IMR-90 (cell line): ENCODE results near the gene APBB1IP. TPM values are rescaled to one million over a fixed set of nuclear protein-coding genes. Genes with fewer than 3 reads are reported as not detected.

Source experiments
- ATAC-seq: fragments of 200-7000 bp; cut with Tn5 transposase; 2 replicates; pipeline ENCODE4 v1.9.1; 2020; ENCODE audit warnings: low read depth, mild to moderate bottlenecking, moderate library complexity
- BruUV-seq: library from RNA; stranded (reverse); fragments of 400-500 nt; replicated peaks from 2 replicates; lab custom pipeline; 2021; lab: Mats Ljungman, UMichigan
- CTCF ChIA-PET: fragments of 300-600 bp; formaldehyde crosslinking; extraction: SDS; loops from one replicate; lab custom pipeline; 2021; ENCODE audit warnings: antibody characterized with exemption; lab: Yijun Ruan, JAX
- POLR2A ChIA-PET: fragments of 300-600 bp; sonication (Branson Sonifier 250); formaldehyde crosslinking; loops from one replicate; lab custom pipeline; 2022; ENCODE audit warnings: antibody characterized with exemption; ENCODE audit not compliant: unreplicated experiment; lab: Charles Lee
- DNase-seq: peaks from one replicate; pipeline ENCODE4 v3.0.0; 2013
- H2AFZ ChIP-seq: replicated peaks from 2 replicates; pipeline ENCODE3; 2013; ENCODE audit warnings: low read length, mild to moderate bottlenecking; ENCODE audit not compliant: poor library complexity
- H2AK5ac ChIP-seq: 2 replicates; pipeline ENCODE4 v1.6.1; 2013; ENCODE audit warnings: low read depth, low read length, inconsistent platforms
- H2AK9ac ChIP-seq: replicated peaks from 2 replicates; pipeline ENCODE3; 2013; ENCODE audit warnings: mild to moderate bottlenecking, low read depth, low read length, moderate library complexity; ENCODE audit not compliant: poor library complexity
- H2BK120ac ChIP-seq: 2 replicates; pipeline ENCODE4 v1.6.1; 2013; ENCODE audit warnings: low read depth, low read length, inconsistent platforms
- H2BK15ac ChIP-seq: 3 replicates; pipeline ENCODE4 v1.6.1; 2013; ENCODE audit warnings: low read depth, low read length, inconsistent platforms
- H2BK20ac ChIP-seq: 2 replicates; pipeline ENCODE4 v1.6.1; 2013; ENCODE audit warnings: low read depth, mild to moderate bottlenecking, inconsistent platforms, low read length, moderate library complexity
- H2BK5ac ChIP-seq: 2 replicates; pipeline ENCODE4 v1.6.1; 2013; ENCODE audit warnings: mild to moderate bottlenecking, low read depth, low read length, inconsistent platforms; ENCODE audit not compliant: poor library complexity, severe bottlenecking
- H3K14ac ChIP-seq: replicated peaks from 2 replicates; pipeline ENCODE4 v1.6.1; 2013; ENCODE audit warnings: low read depth, low read length, inconsistent platforms
- H3K18ac ChIP-seq: 2 replicates; pipeline ENCODE4 v1.6.1; 2013; ENCODE audit warnings: low read depth, low read length, control low read depth
- H3K23ac ChIP-seq: 2 replicates; pipeline ENCODE4 v1.6.1; 2013; ENCODE audit warnings: low read depth, low read length, inconsistent platforms
- H3K27ac ChIP-seq: 2 replicates; pipeline ENCODE4 v1.5.1; 2013; ENCODE audit warnings: mild to moderate bottlenecking, control low read depth, low read length; ENCODE audit not compliant: insufficient read depth
- H3K27me3 ChIP-seq: 2 replicates; pipeline ENCODE4 v1.6.1; 2013; ENCODE audit warnings: low read length; ENCODE audit not compliant: control insufficient read depth, insufficient read depth
- H3K36me3 ChIP-seq: 2 replicates; pipeline ENCODE4 v1.6.1; 2013; ENCODE audit warnings: low read length, mixed read lengths; ENCODE audit not compliant: control insufficient read depth, insufficient read depth
- H3K4ac ChIP-seq: 2 replicates; pipeline ENCODE4 v1.6.1; 2013; ENCODE audit warnings: low read depth, low read length, inconsistent platforms
- H3K4me1 ChIP-seq: 2 replicates; pipeline ENCODE4 v1.6.1; 2013; ENCODE audit warnings: low read length, mixed read lengths; ENCODE audit not compliant: control insufficient read depth, insufficient read depth
- H3K4me2 ChIP-seq: 2 replicates; pipeline ENCODE4 v1.6.1; 2013; ENCODE audit warnings: low read depth, mild to moderate bottlenecking, control low read depth, low read length, moderate library complexity
- H3K4me3 ChIP-seq: 2 replicates; pipeline ENCODE4 v1.5.1; 2013; ENCODE audit warnings: low read depth, mild to moderate bottlenecking, control low read depth, low read length, moderate library complexity; ENCODE audit not compliant: insufficient read depth
- H3K56ac ChIP-seq: 2 replicates; pipeline ENCODE4 v1.6.1; 2013; ENCODE audit warnings: low read length, inconsistent platforms; ENCODE audit not compliant: insufficient read depth; ENCODE audit errors: extremely low read depth
- H3K79me1 ChIP-seq, 2 experiments: 2 replicates each; pipeline ENCODE4 v1.6.1; 2013; ENCODE audit warnings: low read length in 2 of 2, inconsistent platforms in 1 of 2, low read depth in 1 of 2
- H3K9ac ChIP-seq: 2 replicates; pipeline ENCODE4 v1.6.1; 2013; ENCODE audit warnings: low read depth, low read length, control low read depth
- H3K9me1 ChIP-seq: 2 replicates; pipeline ENCODE4 v1.6.1; 2013; ENCODE audit warnings: low read length, inconsistent platforms; ENCODE audit not compliant: insufficient read depth
- H3K9me3 ChIP-seq: 2 replicates; pipeline ENCODE4 v1.6.1; 2013; ENCODE audit warnings: low read length; ENCODE audit not compliant: control insufficient read depth, insufficient read depth
- H4K20me1 ChIP-seq: 2 replicates; pipeline ENCODE4 v1.6.1; 2013; ENCODE audit warnings: low read length, inconsistent platforms; ENCODE audit not compliant: insufficient read depth
- H4K5ac ChIP-seq: 2 replicates; pipeline ENCODE4 v1.6.1; 2013; ENCODE audit warnings: mild to moderate bottlenecking, low read depth, low read length, control low read depth
- H4K8ac ChIP-seq, 2 experiments: 2 replicates each; pipeline ENCODE4 v1.6.1; 2013; ENCODE audit warnings: low read depth in 2 of 2, low read length in 2 of 2, control low read depth in 1 of 2, inconsistent platforms in 1 of 2
- H4K91ac ChIP-seq: 2 replicates; pipeline ENCODE4 v1.6.1; 2013; ENCODE audit warnings: low read depth, low read length, inconsistent platforms; ENCODE audit not compliant: insufficient read depth
- BHLHE40 ChIP-seq: fragments of 150-350 bp; IDR thresholded peaks from 2 replicates; pipeline ENCODE4 v1.6.1; 2016; ENCODE audit warnings: mild to moderate bottlenecking, low read depth, low read length
- CEBPB ChIP-seq: IDR thresholded peaks from 2 replicates; pipeline ENCODE4 v1.6.1; 2012; ENCODE audit warnings: low read depth, low read length, improper control_type of control experiment
- CHD1 ChIP-seq: IDR thresholded peaks from 2 replicates; pipeline ENCODE4 v1.6.1; 2012; ENCODE audit warnings: low read depth, low read length, improper control_type of control experiment
- CTCF ChIP-seq: conservative IDR thresholded peaks from 2 replicates; pipeline ENCODE4 v1.5.1; 2012; ENCODE audit warnings: mild to moderate bottlenecking, low read depth, low read length, improper control_type of control experiment
- FOS ChIP-seq: fragments of 150-350 bp; IDR thresholded peaks from 2 replicates; pipeline ENCODE4 v1.6.1; 2016; ENCODE audit warnings: low read depth, low read length
- MAFK ChIP-seq: IDR thresholded peaks from 2 replicates; pipeline ENCODE4 v1.6.1; 2012; ENCODE audit warnings: low read depth, low read length, improper control_type of control experiment
- MAZ ChIP-seq: IDR thresholded peaks from 2 replicates; pipeline ENCODE4 v1.6.1; 2012; ENCODE audit warnings: low read depth, mild to moderate bottlenecking, low read length, improper control_type of control experiment, moderate library complexity, borderline replicate concordance
- MXI1 ChIP-seq: IDR thresholded peaks from 2 replicates; pipeline ENCODE4 v1.6.1; 2012; ENCODE audit warnings: low read depth, mild to moderate bottlenecking, low read length, moderate library complexity, borderline replicate concordance
- NFE2L2 ChIP-seq: fragments of 150-350 bp; IDR thresholded peaks from 2 replicates; pipeline ENCODE4 v1.6.1; 2016; ENCODE audit warnings: low read depth, mild to moderate bottlenecking, low read length
- POLR2A ChIP-seq: IDR thresholded peaks from 2 replicates; pipeline ENCODE4 v1.6.1; 2012; ENCODE audit warnings: mild to moderate bottlenecking, low read depth, low read length
- RAD21 ChIP-seq: IDR thresholded peaks from 2 replicates; pipeline ENCODE4 v1.6.1; 2012; ENCODE audit warnings: low read length, improper control_type of control experiment
- RCOR1 ChIP-seq: IDR thresholded peaks from 2 replicates; pipeline ENCODE4 v1.6.1; 2012; ENCODE audit warnings: mild to moderate bottlenecking, low read length, improper control_type of control experiment; ENCODE audit not compliant: insufficient replicate concordance
- RFX5 ChIP-seq: IDR thresholded peaks from 2 replicates; pipeline ENCODE4 v1.8.0; 2012; ENCODE audit warnings: low read depth, mild to moderate bottlenecking, low read length, moderate library complexity
- SMC3 ChIP-seq: fragments of 150-350 bp; IDR thresholded peaks from 2 replicates; pipeline ENCODE4 v1.6.1; 2016; ENCODE audit warnings: low read depth, mild to moderate bottlenecking, antibody characterized with exemption, low read length, moderate library complexity
- USF2 ChIP-seq: fragments of 150-350 bp; IDR thresholded peaks from 2 replicates; pipeline ENCODE4 v1.6.1; 2017; ENCODE audit warnings: mild to moderate bottlenecking, antibody characterized with exemption, low read length, low read depth
- WGBS, 2 experiments: methylation state at CpG; one replicate each; pipeline versions ENCODE4 v1.1.5 to v1.1.7; 2013; ENCODE audit warnings: missing lambda C conversion rate in 2 of 2; ENCODE audit not compliant: insufficient read length in 1 of 2; ENCODE audit errors: extremely low coverage in 2 of 2; 5-methylcytosine and 5-hydroxymethylcytosine counted together
- dilution Hi-C: fragments of 300-500 bp; cut with HindIII; formaldehyde crosslinking; loops from one replicate; pipeline ENCODE4 v1.14.3; 2018; ENCODE audit warnings: low sequenced_read_pairs; ENCODE audit not compliant: unreplicated experiment
- in situ Hi-C: fragments of 300-500 bp; cut with MboI; formaldehyde crosslinking; loops from 3 replicates; pipeline ENCODE4 v1.14.3; 2019; ENCODE audit warnings: low sequenced_read_pairs, inconsistent platforms, mixed read lengths
- intact Hi-C: fragments of 100-400 bp; cut with micrococcal nuclease; formaldehyde crosslinking; loops from 2 replicates; pipeline ENCODE4 v1.10.0; 2022
- polyA plus RNA-seq, 3 experiments: library from polyadenylated mRNA; depleted of rRNA; stranded (reverse); fragments of >200 nt; gene quantifications; 2 replicates each; pipeline ENCODE4 v1.2.3, GENCODE V29; 2012; ENCODE audit warnings: low replicate concordance in 1 of 3
- total RNA-seq: library from RNA; depleted of rRNA; stranded (reverse); fragments of >200 nt; gene quantifications from 2 replicates; pipeline ENCODE4 v1.2.3, GENCODE V29; 2012
- TF ChIP-seq, protein P1 (sequence below): fragments of 150-350 bp; IDR thresholded peaks from 2 replicates; pipeline ENCODE4 v1.6.1; 2016; ENCODE audit warnings: low read depth, mild to moderate bottlenecking, low read length, moderate library complexity, borderline replicate concordance

APBB1IP gene
- total and polyA plus RNA-seq, 2 of the 4 experiments (the other 2 are of a cell fraction): not detected

DNA sequence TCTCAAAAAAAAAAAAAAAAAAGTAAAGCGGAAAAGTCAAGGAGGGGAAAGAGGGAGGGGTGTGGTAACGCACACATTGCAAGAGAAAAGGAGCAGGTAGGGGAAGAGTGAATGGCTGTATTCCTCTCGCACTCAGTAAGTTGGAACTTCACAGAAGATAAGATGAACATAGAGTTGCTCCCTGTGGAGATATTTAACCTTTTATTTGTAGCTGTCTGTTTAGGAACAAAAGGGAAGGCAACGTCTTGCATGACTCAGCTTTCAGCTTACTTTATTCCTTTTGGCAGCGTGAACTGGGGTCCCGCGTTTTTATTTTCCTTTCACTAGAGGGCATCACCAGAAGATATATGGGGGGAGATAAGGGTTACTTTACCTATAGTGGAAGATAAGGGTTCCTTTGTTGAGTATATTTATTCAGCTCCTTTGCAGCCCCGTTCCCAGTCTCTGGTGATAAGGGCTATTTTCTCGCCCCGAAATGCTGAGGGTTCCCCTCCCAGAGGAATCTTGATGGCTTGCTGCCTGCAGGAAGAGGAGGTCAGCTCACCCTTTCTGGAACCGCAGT is 78.5 kb downstream of the APBB1IP start:
- Histone ChIP-seq H2AK5ac (no peak overlapping the region), H2AFZ (no peak overlapping the region), H2BK5ac (no peak overlapping the region), H2BK20ac (no peak overlapping the region), H4K20me1 (no peaks in the 10 kb centered on the region), H4K5ac (no peak overlapping the region), H3K4me1 (no peaks in the 10 kb centered on the region), H3K36me3 (no peaks in the 10 kb centered on the region), H3K14ac (no peak overlapping the region), H3K27me3 (no peaks in the 10 kb centered on the region), H3K27ac (no peak overlapping the region), H2BK120ac (no peak overlapping the region), H3K9me1 (no peaks in the 10 kb centered on the region), H4K91ac (no peak overlapping the region), H3K56ac (no peak overlapping the region), H3K9ac (no peak overlapping the region), H3K79me1 (no peaks in the 10 kb centered on the region), H3K18ac (no peak overlapping the region), H4K8ac (no peak overlapping the region), H3K4ac (no peak overlapping the region), H3K23ac (no peak overlapping the region), H3K4me2 (no peak overlapping the region), H3K4me3 (no peak overlapping the region), H3K9me3 (peaks cover 15% of the 10 kb centered on the region), H2AK9ac (no peak overlapping the region), H2BK15ac (no peak overlapping the region)
- ChIA-PET POLR2A (no interaction called here), CTCF (no interaction called here)
- WGBS, 2 experiments: no CpG with 5 or more reads among the region's 11 CpGs
- BruUV-seq: no TSS peak
- TF ChIP-seq MAFK (no peak), RFX5 (no peak), SMC3 (no peak), RCOR1 (no peak), MXI1 (no peak), RAD21 (no peak), NFE2L2 (no peak), FOS (no peak), CTCF (no peak), MAZ (no peak), CHD1 (no peak), BHLHE40 (no peak), USF2 (no peak), POLR2A (no peak), CEBPB (no peak)
- TF ChIP-seq, protein P1, sequence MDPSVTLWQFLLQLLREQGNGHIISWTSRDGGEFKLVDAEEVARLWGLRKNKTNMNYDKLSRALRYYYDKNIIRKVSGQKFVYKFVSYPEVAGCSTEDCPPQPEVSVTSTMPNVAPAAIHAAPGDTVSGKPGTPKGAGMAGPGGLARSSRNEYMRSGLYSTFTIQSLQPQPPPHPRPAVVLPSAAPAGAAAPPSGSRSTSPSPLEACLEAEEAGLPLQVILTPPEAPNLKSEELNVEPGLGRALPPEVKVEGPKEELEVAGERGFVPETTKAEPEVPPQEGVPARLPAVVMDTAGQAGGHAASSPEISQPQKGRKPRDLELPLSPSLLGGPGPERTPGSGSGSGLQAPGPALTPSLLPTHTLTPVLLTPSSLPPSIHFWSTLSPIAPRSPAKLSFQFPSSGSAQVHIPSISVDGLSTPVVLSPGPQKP: no peak
- ATAC-seq (no peak), DNase-seq (no peak)
- dilution Hi-C loops (no loop called here), in situ Hi-C loops (no loop called here), intact Hi-C loops (no loop called here)
